ENCODE results near the gene DDX52.

DDX52 gene

DNA sequence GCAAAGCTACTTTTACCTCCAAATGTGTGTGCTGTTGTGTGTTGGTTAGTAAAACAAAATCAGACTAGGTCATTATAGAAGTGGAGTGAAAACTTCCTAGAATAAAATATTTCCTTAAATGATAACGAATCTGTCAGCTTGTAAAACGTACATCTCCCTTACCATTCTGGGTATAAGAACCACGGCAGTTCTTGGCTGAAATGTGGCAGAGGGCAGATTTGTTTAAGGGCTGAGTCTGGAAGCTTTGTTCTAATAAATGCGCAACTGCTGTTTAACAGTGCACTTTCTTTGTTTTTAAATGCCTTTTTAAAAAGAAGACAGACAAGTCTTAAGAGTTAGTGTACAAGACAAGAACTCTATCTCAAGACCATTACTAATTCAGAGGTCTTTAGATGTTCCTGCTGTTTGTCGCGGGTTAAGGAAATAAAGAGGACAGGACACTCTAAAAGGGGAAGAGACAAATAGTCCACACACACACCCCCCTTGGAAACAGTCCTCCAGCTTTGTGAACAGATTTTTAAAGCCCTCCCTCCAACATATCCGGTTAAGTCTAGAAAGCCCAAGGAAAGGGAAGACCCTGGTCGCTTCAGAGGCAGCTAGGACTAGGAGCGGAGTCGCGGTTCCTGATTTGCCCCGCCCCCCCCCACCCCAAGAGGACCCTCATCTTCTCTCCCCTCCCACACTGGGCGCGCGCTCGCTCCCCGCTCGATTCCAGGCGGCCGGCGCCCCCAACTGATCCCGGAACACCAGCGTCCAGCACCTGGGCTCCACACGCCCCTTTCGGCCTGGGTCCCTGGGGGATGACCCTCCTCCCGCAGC, 34.7 kb downstream of the DDX52 start:
- TF ChIP-seq, protein P1, sequence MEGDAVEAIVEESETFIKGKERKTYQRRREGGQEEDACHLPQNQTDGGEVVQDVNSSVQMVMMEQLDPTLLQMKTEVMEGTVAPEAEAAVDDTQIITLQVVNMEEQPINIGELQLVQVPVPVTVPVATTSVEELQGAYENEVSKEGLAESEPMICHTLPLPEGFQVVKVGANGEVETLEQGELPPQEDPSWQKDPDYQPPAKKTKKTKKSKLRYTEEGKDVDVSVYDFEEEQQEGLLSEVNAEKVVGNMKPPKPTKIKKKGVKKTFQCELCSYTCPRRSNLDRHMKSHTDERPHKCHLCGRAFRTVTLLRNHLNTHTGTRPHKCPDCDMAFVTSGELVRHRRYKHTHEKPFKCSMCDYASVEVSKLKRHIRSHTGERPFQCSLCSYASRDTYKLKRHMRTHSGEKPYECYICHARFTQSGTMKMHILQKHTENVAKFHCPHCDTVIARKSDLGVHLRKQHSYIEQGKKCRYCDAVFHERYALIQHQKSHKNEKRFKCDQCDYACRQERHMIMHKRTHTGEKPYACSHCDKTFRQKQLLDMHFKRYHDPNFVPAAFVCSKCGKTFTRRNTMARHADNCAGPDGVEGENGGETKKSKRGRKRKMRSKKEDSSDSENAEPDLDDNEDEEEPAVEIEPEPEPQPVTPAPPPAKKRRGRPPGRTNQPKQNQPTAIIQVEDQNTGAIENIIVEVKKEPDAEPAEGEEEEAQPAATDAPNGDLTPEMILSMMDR (IDR thresholded peaks at IDR 0.05; ENCODE audit: low read length, missing control alignments), result no peak
- H3K4me3 ChIP-seq (replicated peaks; ENCODE audit: low read depth, low read length), result peak overlapping the region; percentile 84
- peak; percentile 41 for DNase-seq (ENCODE audit: low read depth)

DNA sequence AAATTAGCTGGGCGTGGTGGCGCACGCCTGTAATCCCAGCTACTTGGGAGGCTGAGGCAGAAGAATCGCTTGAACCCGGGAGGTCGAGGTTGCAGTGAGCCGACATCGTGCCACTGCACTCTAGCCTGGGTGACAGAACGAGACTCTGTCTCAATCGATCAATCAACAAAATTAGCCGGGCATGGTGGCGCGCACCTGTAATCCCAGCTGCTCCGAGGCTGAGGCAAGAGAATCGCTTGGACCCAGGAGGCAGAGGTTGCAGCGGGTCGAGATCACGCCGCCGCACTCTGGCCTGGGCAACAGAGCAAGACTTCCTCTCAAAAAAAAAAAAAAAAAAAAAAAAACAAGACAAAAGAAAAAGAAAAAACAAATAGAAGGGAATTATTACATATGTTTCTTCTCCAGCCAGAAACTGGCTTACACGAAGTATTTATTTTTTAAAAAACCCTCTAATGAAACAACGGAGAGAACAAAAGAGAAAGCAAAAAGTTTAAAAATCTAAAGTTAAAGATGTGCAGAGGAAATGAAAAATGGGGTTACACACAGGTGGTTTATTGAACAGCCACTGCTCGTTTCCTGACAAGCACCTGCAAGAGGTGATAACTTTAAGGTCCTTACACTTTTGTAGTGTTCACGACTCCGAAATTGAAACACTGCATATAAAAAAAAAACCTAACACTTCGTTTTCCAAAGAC, 35.5 kb downstream of the DDX52 start:
- TF ChIP-seq, protein P1 (IDR thresholded peaks at IDR 0.05; ENCODE audit: low read length, missing control alignments), result no peak
- peak overlapping the region; percentile 84 for H3K4me3 ChIP-seq (replicated peaks; ENCODE audit: low read depth, low read length)
- no peak for DNase-seq (ENCODE audit: low read depth)

DNA sequence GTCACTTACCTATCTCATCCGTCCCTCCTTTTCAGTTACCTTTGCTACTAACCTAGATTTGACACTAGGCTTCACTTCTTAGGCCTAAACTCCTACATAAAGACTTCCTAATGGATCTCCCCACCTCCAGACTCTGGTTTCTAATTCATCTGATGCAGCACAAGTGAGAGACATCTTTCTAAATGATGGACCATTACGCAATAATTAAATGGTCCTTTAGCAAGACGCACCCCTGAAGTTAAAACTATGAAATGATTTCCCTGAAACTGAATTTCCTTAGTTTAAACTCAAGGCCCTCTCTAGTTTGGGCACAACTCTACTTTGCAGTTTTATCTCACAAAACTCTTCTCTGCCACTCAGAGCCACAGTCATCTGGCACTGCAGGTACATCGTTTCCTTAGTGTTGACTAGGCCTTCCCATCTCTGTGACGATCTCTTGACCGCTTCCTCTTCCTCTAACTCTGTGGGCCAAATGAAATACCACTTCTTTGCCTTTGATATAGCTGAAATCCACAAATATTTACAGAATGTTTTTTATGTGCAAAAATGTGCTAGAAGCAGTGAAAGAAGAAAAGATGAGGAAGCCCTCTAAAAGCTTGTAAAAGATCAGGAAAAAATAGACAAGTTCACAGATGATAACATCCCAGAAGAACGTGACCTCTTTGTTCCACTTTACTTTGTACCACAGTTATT, 37.3 kb downstream of the DDX52 start:
- no peak overlapping the region for H3K4me3 ChIP-seq (replicated peaks; ENCODE audit: low read depth, low read length)
- no peak for DNase-seq (ENCODE audit: low read depth)
- TF ChIP-seq, protein P1 (IDR thresholded peaks at IDR 0.05; ENCODE audit: low read length, missing control alignments), result no peak

DNA sequence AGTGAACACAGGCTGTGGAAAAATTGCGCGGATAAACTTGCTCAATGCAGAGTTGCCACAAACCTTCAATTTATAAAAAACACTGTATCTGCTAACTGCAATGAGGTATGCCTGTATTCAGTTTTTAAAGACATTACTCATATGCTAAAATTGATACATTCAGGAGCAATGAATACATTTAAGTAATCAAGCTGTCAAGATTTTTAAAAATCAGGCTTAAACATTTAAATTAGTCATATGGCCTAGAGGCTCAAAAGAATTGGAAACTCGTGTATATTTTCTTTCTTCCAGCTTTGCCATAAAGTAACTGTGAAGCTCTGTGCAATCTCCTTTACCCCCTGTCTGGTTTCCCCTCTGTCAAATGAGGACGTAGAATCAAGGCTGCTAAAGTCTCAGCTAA, 38.2 kb downstream of the DDX52 start:
- DNase-seq (ENCODE audit: low read depth), result no peak
- no peak overlapping the region for H3K4me3 ChIP-seq (replicated peaks; ENCODE audit: low read depth, low read length)
- TF ChIP-seq, protein P1 (IDR thresholded peaks at IDR 0.05; ENCODE audit: low read length, missing control alignments), result no peak

DNA sequence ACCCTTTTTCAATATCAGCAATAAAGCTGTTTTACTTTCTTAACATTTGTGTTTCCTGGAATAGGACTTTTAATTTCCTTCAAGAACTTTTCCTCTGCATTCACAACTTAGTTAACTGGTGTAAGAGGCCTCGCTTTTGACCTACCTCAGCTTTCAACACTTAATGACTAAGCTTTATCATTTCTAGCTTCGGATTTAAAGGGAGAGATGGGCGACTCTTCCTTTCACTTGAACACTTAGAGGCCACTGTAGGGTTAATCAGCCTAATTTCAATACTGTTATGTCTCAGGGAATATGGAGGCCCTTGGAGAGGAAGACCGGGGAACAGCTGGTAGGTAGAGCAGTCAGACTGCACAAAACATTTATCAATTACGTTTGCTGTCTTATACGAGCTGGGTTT, 38.7 kb downstream of the DDX52 start:
- TF ChIP-seq, protein P1 (IDR thresholded peaks at IDR 0.05; ENCODE audit: low read length, missing control alignments), result no peak
- DNase-seq (ENCODE audit: low read depth), result no peak
- H3K4me3 ChIP-seq (replicated peaks; ENCODE audit: low read depth, low read length), result no peak overlapping the region

DNA sequence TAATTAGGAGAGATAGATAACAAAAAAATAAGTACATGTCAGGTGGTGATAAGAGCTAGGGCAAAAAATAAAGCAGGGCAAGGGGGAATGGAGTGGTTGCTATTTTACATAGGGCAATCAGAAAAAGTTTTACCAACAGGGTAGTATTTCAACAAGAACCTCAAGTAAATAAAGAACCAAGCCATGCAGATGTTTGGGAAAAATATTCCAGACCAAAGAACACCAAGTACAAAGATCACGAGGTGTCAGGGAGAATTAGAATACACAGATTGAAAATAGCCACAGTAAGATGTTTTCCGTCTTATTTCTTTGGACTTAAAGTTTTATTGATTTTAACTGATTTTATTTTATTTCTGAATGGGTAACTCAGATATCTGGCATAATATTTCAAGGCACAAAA, 45.1 kb downstream of the DDX52 start:
- H3K4me3 ChIP-seq (replicated peaks; ENCODE audit: low read depth, low read length), result no peak overlapping the region
- DNase-seq (ENCODE audit: low read depth), result no peak
- TF ChIP-seq, protein P1 (IDR thresholded peaks at IDR 0.05; ENCODE audit: low read length, missing control alignments), result no peak
